Pancreas (tissue), 10 donors: Measurements from ENCODE around the gene AFF4. TPM values are rescaled to one million over a fixed set of nuclear protein-coding genes. Genes with fewer than 3 reads are reported as not detected.
"Not testable (repeated sequence)": the region's sequence is repeated elsewhere in the genome, so short reads cannot be mapped to it uniquely, and the experiment has no call there.

Source experiments
- ATAC-seq, 4 donors: fragments of 200-7000 bp; cut with Tn5 transposase; one replicate each; pipeline versions ENCODE4 v1.8.0 to v1.9.1; 2020; ENCODE audit warnings: mild to moderate bottlenecking in 4 of 4, moderate library complexity in 4 of 4
- DNase-seq, 6 donors: peaks; one replicate each; pipeline ENCODE4 v3.0.0-alpha.2; 2020
- FAIRE-seq: peaks from 2 replicates; lab custom pipeline; 2012; peaks lifted over from hg19 to GRCh38; lab: Jason Lieb, UNC
- H3K27ac ChIP-seq, 4 donors: fragments of 200-600 bp; sonication (generic); 1 replicate in 3 of 4; 2 replicates in 1 of 4; pipeline versions ENCODE4 v1.5.0 to v1.8.0; 2020
- H3K27me3 ChIP-seq, 4 donors: fragments of 200-600 bp; one replicate each; pipeline ENCODE4 v1.8.0; 2021
- H3K36me3 ChIP-seq, 3 donors: fragments of 200-600 bp; sonication (generic) in 1 of 3; one replicate each; pipeline versions ENCODE4 v1.5.0 to v1.8.0; 2020 to 2021
- H3K4me1 ChIP-seq, 3 donors: fragments of 200-600 bp; one replicate each; pipeline ENCODE4 v1.8.0; 2021
- H3K4me3 ChIP-seq, 4 donors: fragments of 200-600 bp; sonication (generic) in 2 of 4; one replicate each; pipeline versions ENCODE4 v1.5.0 to v1.8.0; 2020 to 2021
- H3K9me3 ChIP-seq, 4 donors: fragments of 200-600 bp; one replicate each; pipeline ENCODE4 v1.8.0; 2021
- CTCF ChIP-seq, 4 donors: fragments of 200-600 bp; sonication (generic) in 3 of 4; IDR thresholded peaks; one replicate each; pipeline versions ENCODE4 v1.5.0 to v1.8.0; 2021; ENCODE audit warnings: antibody characterized with exemption in 4 of 4
- WGBS, 2 donors: extraction: QIAGEN DNeasy Blood & Tissue Kit; methylation state at CpG; one replicate each; pipeline ENCODE4 v1.1.7; 2013; 5-methylcytosine and 5-hydroxymethylcytosine counted together
- intact Hi-C, 3 donors: fragments of 100-400 bp; cut with DNase I; formaldehyde crosslinking; loops; one replicate each; pipeline versions ENCODE4 v1.11.1 to v1.14.2; 2022
- polyA plus RNA-seq, 2 donors: library from polyadenylated mRNA; stranded (reverse); fragments of 200-250 nt; gene quantifications; one replicate each; pipeline ENCODE4 v1.2.3, GENCODE V29; 2013
- total RNA-seq, 6 donors: library from RNA; stranded (reverse); fragmentation: NEBNext Ultra II Directional in 4 of 6; extraction: Animal tissue kit (Norgen Biotek cat#: 25700) in 4 of 6; gene quantifications; one replicate each; pipeline versions ENCODE4 v1.2.1 to v1.2.4, GENCODE V29; 2021 to 2023
- donor health status: healthy with polysubstance abuse.
- donor health status: DM: no; HTN: no; CAD: no; lungs with moderate emphysema.
- donor health status: DM: no; HTN: no; CAD: no.
- donor health status: control.
- donor health status: control.
- donor health status: Bipolar disorder and iron deficiency.
- donor health status: DM: yes; HTN: yes; CAD: no.
- donor health status: DM: no; HTN: no; CAD: no.
- donor health status: DM: no; HTN: no; CAD: no.
- donor health status: DM: yes; HTN: yes; CAD: no.

Gene AFF4
- total and polyA plus RNA-seq, 8 donors: 6.7 to 40.2 (median 27.2) TPM

- TF ChIP-seq CTCF (IDR thresholded peaks at IDR 0.05): no peak
- Histone ChIP-seq H3K4me1 (no peaks in the 10 kb centered on the region), H3K27ac (no peak overlapping the region), H3K9me3 (no peaks in the 10 kb centered on the region), H3K36me3 (no peaks in the 10 kb centered on the region), H3K4me3 (no peak overlapping the region), H3K27me3 (no peaks in the 10 kb centered on the region)
- intact Hi-C loops: no loop called here
- ATAC-seq (no peak), DNase-seq (no peak), FAIRE-seq (no peak)
- 56 to 63% methylated on average over 2 of the region's 2 CpGs for WGBS, 2 donors
Observed at GRCh38 chr5:132979976-132980375, 16.5 kb upstream of the AFF4 start.

GRCh38 chr5:132979367-132979940, 16.0 kb upstream of the AFF4 start:
- ATAC-seq: peak in 2 of 4 donors; percentile 44 to 47
- FAIRE-seq: no peak
- DNase-seq: no peak
- no peak for TF ChIP-seq CTCF (IDR thresholded peaks at IDR 0.05)
- H3K27ac ChIP-seq: no peak overlapping the region
- H3K4me1 ChIP-seq: no peaks in the 10 kb centered on the region
- H3K9me3 ChIP-seq: no peaks in the 10 kb centered on the region
- no peaks in the 10 kb centered on the region for H3K36me3 ChIP-seq
- WGBS, 2 donors: 78 to 85% methylated on average over 3 of the region's 3 CpGs
- H3K27me3 ChIP-seq: no peaks in the 10 kb centered on the region
- H3K4me3 ChIP-seq: no peak overlapping the region
- intact Hi-C loops: no loop called here

GRCh38 chr5:132976852-132977251, 13.4 kb upstream of the AFF4 start:
- no peaks in the 10 kb centered on the region for H3K27me3 ChIP-seq
- intact Hi-C loops: no loop called here
- no peak for FAIRE-seq
- no peak for DNase-seq
- H3K36me3 ChIP-seq: no peaks in the 10 kb centered on the region
- WGBS, 2 donors: 92 to 93% methylated on average over 3 of the region's 3 CpGs
- TF ChIP-seq CTCF (IDR thresholded peaks at IDR 0.05): no peak
- H3K27ac ChIP-seq: no peak overlapping the region
- no peaks in the 10 kb centered on the region for H3K4me1 ChIP-seq
- no peaks in the 10 kb centered on the region for H3K9me3 ChIP-seq
- H3K4me3 ChIP-seq: no peak overlapping the region
- ATAC-seq: no peak

GRCh38 chr5:132972436-132972828, 9.0 kb upstream of the AFF4 start:
- ATAC-seq, intact Hi-C loops, H3K27me3 ChIP-seq, DNase-seq, H3K27ac ChIP-seq, FAIRE-seq, H3K4me3 ChIP-seq, H3K9me3 ChIP-seq, H3K4me1 ChIP-seq, H3K36me3 ChIP-seq: not testable (repeated sequence)
- 90 to 95% methylated on average over 7 of the region's 7 CpGs for WGBS, 2 donors

- DNase-seq (no peak), ATAC-seq (no peak), FAIRE-seq (no peak)
- H3K4me3 ChIP-seq: no peak overlapping the region
- H3K9me3 ChIP-seq: no peaks in the 10 kb centered on the region
- no peaks in the 10 kb centered on the region for H3K27me3 ChIP-seq
- H3K4me1 ChIP-seq: no peaks in the 10 kb centered on the region
- TF ChIP-seq CTCF (IDR thresholded peaks at IDR 0.05): no peak
- H3K27ac ChIP-seq: no peak overlapping the region
- intact Hi-C loops: no loop called here
- 70 to 79% methylated on average over 16 of the region's 16 CpGs for WGBS, 2 donors
- H3K36me3 ChIP-seq: no peaks in the 10 kb centered on the region
Observed at GRCh38 chr5:132971483-132972435, 8.3 kb upstream of the AFF4 start.
